Skin epidermis (tissue), 12 donors: ENCODE measurements around the gene C1QL2.

ENCODE experiments used
- H3K27ac ChIP-seq, 21 experiments: fragments of 200-600 bp; sonication (generic) in 11 of 21; one replicate each; pipeline ENCODE4 v1.5.0; 2020; ENCODE audit warnings: mild to moderate bottlenecking in 3 of 21, inconsistent platforms in 2 of 21, moderate library complexity in 2 of 21
- H3K4me3 ChIP-seq, 7 experiments: fragments of 200-600 bp; sonication (generic) in 2 of 7; one replicate each; pipeline ENCODE4 v1.5.0; 2020; ENCODE audit warnings: inconsistent platforms in 2 of 7, mild to moderate bottlenecking in 2 of 7, moderate library complexity in 1 of 7

The C1QL2 gene

GRCh38 chr2:119158563-119159347 is at the start of gene C1QL2:
Gene C1QL2, minus strand, starts transcription at chr2:119158751. Its CDS starts 482 bp downstream, at chr2:119158269.
- Histone ChIP-seq H3K27ac (no peak within 1 kb of the TSS), H3K4me3 (peak within 1 kb of the TSS in 2 of 7 experiments; percentile 18 to 30)

- no peak overlapping the region for H3K4me3 ChIP-seq
- H3K27ac ChIP-seq: no peak overlapping the region
Observed at GRCh38 chr2:119207447-119207846, 48.9 kb upstream of the C1QL2 start.

DNA sequence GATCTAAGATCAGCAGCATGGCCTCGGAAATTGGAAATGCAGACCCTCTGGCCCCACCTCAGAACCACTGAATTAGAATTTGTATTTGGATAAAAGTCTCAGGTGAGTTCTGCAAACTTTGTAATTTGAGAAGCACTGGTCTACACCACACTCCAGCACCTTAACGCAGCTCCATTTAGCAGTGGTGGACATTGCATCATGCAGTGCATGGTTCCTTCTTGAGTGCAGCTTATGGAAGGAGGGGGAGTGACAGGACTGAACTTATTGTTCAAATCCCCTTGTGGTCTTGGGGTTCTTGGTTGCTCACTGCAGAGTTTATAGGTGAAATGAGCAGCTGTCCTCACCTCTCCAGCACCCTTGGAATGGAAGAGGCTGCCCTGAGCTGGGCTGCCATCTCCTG is 47.6 kb upstream of the C1QL2 start:
- no peak overlapping the region for H3K4me3 ChIP-seq

DNA sequence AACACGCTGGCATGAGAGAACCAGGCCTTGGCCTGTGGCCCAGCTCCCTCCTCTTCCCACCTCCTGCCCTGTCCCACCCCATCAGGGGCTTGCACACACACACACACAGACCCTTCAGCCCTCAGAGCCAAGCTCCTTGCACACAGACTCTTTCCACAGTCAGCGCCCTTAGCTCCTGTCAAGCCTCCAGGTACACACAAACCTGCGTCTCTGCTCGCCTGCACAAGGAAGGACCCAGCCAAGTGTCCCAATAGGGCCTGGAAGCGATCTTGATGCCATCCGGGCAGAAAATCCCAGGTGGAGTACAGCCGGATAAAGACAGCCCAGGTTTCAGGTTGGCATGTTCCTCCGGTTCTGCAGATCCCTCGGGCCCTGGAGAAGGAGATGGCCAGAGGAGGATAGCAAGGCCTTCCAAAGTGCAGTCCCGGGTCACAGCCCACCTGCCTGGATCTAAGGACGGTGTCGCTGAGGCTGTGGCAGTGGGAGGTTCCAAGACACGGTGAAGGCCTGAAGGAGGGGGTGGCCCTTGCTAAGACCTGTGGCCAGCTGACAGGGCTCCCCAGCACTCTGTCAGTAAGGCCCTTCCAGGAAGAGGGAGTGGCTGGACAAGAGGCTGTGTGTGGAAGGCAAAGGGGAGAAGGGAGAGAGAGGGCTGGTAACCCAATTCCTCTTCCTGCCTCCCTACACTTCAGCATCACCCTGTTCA is 46.6 kb upstream of the C1QL2 start:
- Histone ChIP-seq H3K27ac (no peak overlapping the region), H3K4me3 (no peak overlapping the region)

More for the DNA sequence above, 47.6 kb upstream of the C1QL2 start:
- no peak overlapping the region for H3K27ac ChIP-seq

GRCh38 chr2:119204525-119204924 is 46.0 kb upstream of the C1QL2 start:
- no peak overlapping the region for H3K4me3 ChIP-seq
- no peak overlapping the region for H3K27ac ChIP-seq

DNA sequence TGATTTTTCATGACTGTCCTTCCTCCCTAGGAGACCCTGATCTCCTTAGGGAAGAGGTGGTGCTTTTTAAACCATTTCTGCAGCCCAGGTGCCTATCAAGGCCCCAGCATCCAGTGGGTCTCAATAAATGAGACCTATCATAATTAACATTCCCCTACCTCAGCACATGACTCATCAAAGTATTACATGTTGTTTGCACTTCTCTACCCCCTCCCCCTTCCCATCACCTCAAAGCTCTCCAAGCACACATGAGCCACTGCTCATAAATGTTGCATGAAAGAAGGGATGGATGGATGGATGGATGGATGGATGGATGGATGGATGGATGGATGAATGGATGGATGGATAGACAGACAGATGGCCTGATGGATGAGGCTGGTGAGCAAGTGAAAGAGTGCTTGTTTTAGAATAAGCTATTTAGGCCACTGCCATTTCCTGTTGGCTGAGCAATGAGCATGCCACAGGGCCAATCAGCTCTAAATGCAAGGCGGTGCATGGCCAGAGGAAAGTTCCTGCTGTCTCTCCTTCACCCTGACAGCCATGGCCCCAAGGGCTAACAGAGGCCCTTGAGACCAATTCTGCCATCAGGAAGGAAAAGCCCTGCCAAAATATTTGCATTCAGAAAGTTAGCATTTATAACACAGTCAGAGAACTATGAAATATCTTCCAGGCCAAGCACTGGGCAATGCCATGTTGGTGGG is 44.2 kb upstream of the C1QL2 start:
- Histone ChIP-seq H3K4me3 (no peak overlapping the region), H3K27ac (no peak overlapping the region)

GRCh38 chr2:119201815-119202214 is 43.3 kb upstream of the C1QL2 start:
- no peak overlapping the region for H3K27ac ChIP-seq
- H3K4me3 ChIP-seq: no peak overlapping the region

GRCh38 chr2:119198240-119198840 is 39.8 kb upstream of the C1QL2 start:
- H3K27ac ChIP-seq: no peak overlapping the region
- H3K4me3 ChIP-seq: no peak overlapping the region

DNA sequence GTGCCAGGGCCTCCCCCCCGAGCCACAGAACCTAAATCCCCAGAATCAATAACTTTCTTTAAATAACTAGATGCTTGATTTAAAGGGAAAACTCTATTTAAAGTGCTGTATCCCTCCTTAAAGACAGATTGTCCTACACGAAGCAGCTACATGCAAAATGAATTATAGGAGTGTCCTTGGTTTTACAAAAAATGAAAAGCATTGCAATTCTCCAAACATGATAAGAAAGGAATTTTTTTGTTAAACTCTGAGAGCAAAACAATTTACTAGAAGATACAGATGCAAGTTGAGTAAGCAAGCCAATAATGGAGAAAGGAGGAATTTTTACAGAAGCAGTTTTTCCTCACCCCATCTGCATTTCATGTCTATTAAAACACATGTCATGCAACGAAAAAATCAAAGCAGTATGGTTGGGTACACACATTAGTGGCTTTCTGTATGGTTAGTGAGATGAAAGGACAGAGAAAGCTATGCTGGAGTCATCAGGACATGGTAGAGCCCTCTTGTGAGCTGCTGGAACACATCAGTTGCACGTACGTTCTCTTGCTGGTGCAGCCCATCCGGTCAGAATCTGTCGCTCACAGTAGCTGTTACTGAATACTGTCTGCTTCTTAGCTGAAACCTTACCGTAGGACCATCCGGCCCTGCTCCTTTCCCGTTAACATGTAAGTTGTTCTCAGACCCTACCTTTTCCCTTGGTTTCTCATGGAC is 39.1 kb upstream of the C1QL2 start:
- no peak overlapping the region for H3K4me3 ChIP-seq
- no peak overlapping the region for H3K27ac ChIP-seq

- no peak overlapping the region for H3K27ac ChIP-seq
- H3K4me3 ChIP-seq: no peak overlapping the region
Observed at GRCh38 chr2:119197126-119197405, 38.5 kb upstream of the C1QL2 start.

GRCh38 chr2:119196301-119197125 is 38.0 kb upstream of the C1QL2 start:
- Histone ChIP-seq H3K4me3 (no peak overlapping the region), H3K27ac (no peak overlapping the region)

DNA sequence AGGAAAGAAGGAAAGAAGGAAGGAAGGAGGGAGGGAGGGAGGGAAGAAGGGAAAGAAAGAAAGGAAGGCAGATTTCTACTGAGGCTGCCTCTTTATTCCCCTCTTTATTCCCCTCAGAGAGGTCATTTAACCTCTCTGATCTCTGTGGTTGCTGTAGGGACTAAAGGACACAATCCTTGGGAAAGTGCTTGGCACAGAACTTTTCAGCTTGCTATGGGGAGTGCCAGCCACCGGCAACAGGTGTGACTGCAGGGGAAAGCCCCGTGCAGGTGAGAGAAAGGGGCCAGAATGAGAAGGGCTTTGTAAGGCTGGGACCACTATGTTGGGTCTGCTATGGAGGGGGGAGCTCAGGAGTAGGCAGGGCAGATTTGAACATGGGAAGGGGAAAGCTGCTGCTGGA is 37.3 kb upstream of the C1QL2 start:
- no peak overlapping the region for H3K27ac ChIP-seq
- H3K4me3 ChIP-seq: no peak overlapping the region

- Histone ChIP-seq H3K27ac (no peak overlapping the region), H3K4me3 (no peak overlapping the region)
Observed at GRCh38 chr2:119195001-119195400, 36.5 kb upstream of the C1QL2 start.

DNA sequence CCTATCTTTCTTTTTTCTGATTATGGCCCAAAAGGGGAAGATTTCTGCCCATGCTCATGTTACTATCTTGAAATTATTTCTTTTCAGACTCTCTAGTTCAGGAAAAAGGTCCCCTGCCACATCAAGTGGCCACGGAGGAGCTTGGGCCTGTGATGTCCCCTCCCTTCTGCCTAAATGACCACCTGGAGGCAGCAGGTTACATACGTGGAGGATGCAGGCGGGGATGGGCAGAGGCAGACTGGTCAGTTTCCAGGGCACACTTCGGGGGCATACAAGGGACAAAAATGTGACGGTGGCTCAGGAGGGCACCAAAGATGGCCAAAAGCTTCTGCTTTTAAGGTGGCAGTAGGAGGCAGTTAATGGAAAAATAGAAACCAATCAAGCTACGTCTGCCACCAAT is 34.3 kb upstream of the C1QL2 start:
- Histone ChIP-seq H3K27ac (no peak overlapping the region), H3K4me3 (no peak overlapping the region)

GRCh38 chr2:119190321-119191111 is 32.0 kb upstream of the C1QL2 start:
- Histone ChIP-seq H3K27ac (no peak overlapping the region), H3K4me3 (no peak overlapping the region)

- H3K4me3 ChIP-seq: no peak overlapping the region
- H3K27ac ChIP-seq: no peak overlapping the region
Observed at GRCh38 chr2:119184512-119184911, 26.0 kb upstream of the C1QL2 start.

GRCh38 chr2:119181791-119182445 is 23.4 kb upstream of the C1QL2 start:
- no peak overlapping the region for H3K4me3 ChIP-seq

GRCh38 chr2:119181391-119181790 is 22.8 kb upstream of the C1QL2 start:
- no peak overlapping the region for H3K4me3 ChIP-seq
- no peak overlapping the region for H3K27ac ChIP-seq

More at GRCh38 chr2:119181791-119182445, 23.4 kb upstream of the C1QL2 start:
- no peak overlapping the region for H3K27ac ChIP-seq
